IMR-90 (cell line): Measurements from ENCODE around the gene SPINT2. TPM values are rescaled to one million over a fixed set of nuclear protein-coding genes. Genes with fewer than 3 reads are reported as not detected.

Experiments used
- ATAC-seq: fragments of 200-7000 bp; cut with Tn5 transposase; 2 replicates; pipeline ENCODE4 v1.9.1; 2020; ENCODE audit warnings: low read depth, mild to moderate bottlenecking, moderate library complexity
- BruUV-seq: library from RNA; stranded (reverse); fragments of 400-500 nt; replicated peaks from 2 replicates; lab custom pipeline; 2021; lab: Mats Ljungman, UMichigan
- CTCF ChIA-PET: fragments of 300-600 bp; formaldehyde crosslinking; extraction: SDS; loops from one replicate; lab custom pipeline; 2021; ENCODE audit warnings: antibody characterized with exemption; lab: Yijun Ruan, JAX
- POLR2A ChIA-PET: fragments of 300-600 bp; sonication (Branson Sonifier 250); formaldehyde crosslinking; loops from one replicate; lab custom pipeline; 2022; ENCODE audit warnings: antibody characterized with exemption; ENCODE audit not compliant: unreplicated experiment; lab: Charles Lee
- DNase-seq: peaks from one replicate; pipeline ENCODE4 v3.0.0; 2013
- H2AFZ ChIP-seq: replicated peaks from 2 replicates; pipeline ENCODE3; 2013; ENCODE audit warnings: low read length, mild to moderate bottlenecking; ENCODE audit not compliant: poor library complexity
- H2AK5ac ChIP-seq: 2 replicates; pipeline ENCODE4 v1.6.1; 2013; ENCODE audit warnings: low read depth, low read length, inconsistent platforms
- H2AK9ac ChIP-seq: replicated peaks from 2 replicates; pipeline ENCODE3; 2013; ENCODE audit warnings: mild to moderate bottlenecking, low read depth, low read length, moderate library complexity; ENCODE audit not compliant: poor library complexity
- H2BK120ac ChIP-seq: 2 replicates; pipeline ENCODE4 v1.6.1; 2013; ENCODE audit warnings: low read depth, low read length, inconsistent platforms
- H2BK15ac ChIP-seq: 3 replicates; pipeline ENCODE4 v1.6.1; 2013; ENCODE audit warnings: low read depth, low read length, inconsistent platforms
- H2BK20ac ChIP-seq: 2 replicates; pipeline ENCODE4 v1.6.1; 2013; ENCODE audit warnings: low read depth, mild to moderate bottlenecking, inconsistent platforms, low read length, moderate library complexity
- H2BK5ac ChIP-seq: 2 replicates; pipeline ENCODE4 v1.6.1; 2013; ENCODE audit warnings: mild to moderate bottlenecking, low read depth, low read length, inconsistent platforms; ENCODE audit not compliant: poor library complexity, severe bottlenecking
- H3K14ac ChIP-seq: replicated peaks from 2 replicates; pipeline ENCODE4 v1.6.1; 2013; ENCODE audit warnings: low read depth, low read length, inconsistent platforms
- H3K18ac ChIP-seq: 2 replicates; pipeline ENCODE4 v1.6.1; 2013; ENCODE audit warnings: low read depth, low read length, control low read depth
- H3K23ac ChIP-seq: 2 replicates; pipeline ENCODE4 v1.6.1; 2013; ENCODE audit warnings: low read depth, low read length, inconsistent platforms
- H3K27ac ChIP-seq: 2 replicates; pipeline ENCODE4 v1.5.1; 2013; ENCODE audit warnings: mild to moderate bottlenecking, control low read depth, low read length; ENCODE audit not compliant: insufficient read depth
- H3K27me3 ChIP-seq: 2 replicates; pipeline ENCODE4 v1.6.1; 2013; ENCODE audit warnings: low read length; ENCODE audit not compliant: control insufficient read depth, insufficient read depth
- H3K36me3 ChIP-seq: 2 replicates; pipeline ENCODE4 v1.6.1; 2013; ENCODE audit warnings: low read length, mixed read lengths; ENCODE audit not compliant: control insufficient read depth, insufficient read depth
- H3K4ac ChIP-seq: 2 replicates; pipeline ENCODE4 v1.6.1; 2013; ENCODE audit warnings: low read depth, low read length, inconsistent platforms
- H3K4me1 ChIP-seq: 2 replicates; pipeline ENCODE4 v1.6.1; 2013; ENCODE audit warnings: low read length, mixed read lengths; ENCODE audit not compliant: control insufficient read depth, insufficient read depth
- H3K4me2 ChIP-seq: 2 replicates; pipeline ENCODE4 v1.6.1; 2013; ENCODE audit warnings: low read depth, mild to moderate bottlenecking, control low read depth, low read length, moderate library complexity
- H3K4me3 ChIP-seq: 2 replicates; pipeline ENCODE4 v1.5.1; 2013; ENCODE audit warnings: low read depth, mild to moderate bottlenecking, control low read depth, low read length, moderate library complexity; ENCODE audit not compliant: insufficient read depth
- H3K56ac ChIP-seq: 2 replicates; pipeline ENCODE4 v1.6.1; 2013; ENCODE audit warnings: low read length, inconsistent platforms; ENCODE audit not compliant: insufficient read depth; ENCODE audit errors: extremely low read depth
- H3K79me1 ChIP-seq, 2 experiments: 2 replicates each; pipeline ENCODE4 v1.6.1; 2013; ENCODE audit warnings: low read length in 2 of 2, inconsistent platforms in 1 of 2, low read depth in 1 of 2
- H3K9ac ChIP-seq: 2 replicates; pipeline ENCODE4 v1.6.1; 2013; ENCODE audit warnings: low read depth, low read length, control low read depth
- H3K9me1 ChIP-seq: 2 replicates; pipeline ENCODE4 v1.6.1; 2013; ENCODE audit warnings: low read length, inconsistent platforms; ENCODE audit not compliant: insufficient read depth
- H3K9me3 ChIP-seq: 2 replicates; pipeline ENCODE4 v1.6.1; 2013; ENCODE audit warnings: low read length; ENCODE audit not compliant: control insufficient read depth, insufficient read depth
- H4K20me1 ChIP-seq: 2 replicates; pipeline ENCODE4 v1.6.1; 2013; ENCODE audit warnings: low read length, inconsistent platforms; ENCODE audit not compliant: insufficient read depth
- H4K5ac ChIP-seq: 2 replicates; pipeline ENCODE4 v1.6.1; 2013; ENCODE audit warnings: mild to moderate bottlenecking, low read depth, low read length, control low read depth
- H4K8ac ChIP-seq, 2 experiments: 2 replicates each; pipeline ENCODE4 v1.6.1; 2013; ENCODE audit warnings: low read depth in 2 of 2, low read length in 2 of 2, control low read depth in 1 of 2, inconsistent platforms in 1 of 2
- H4K91ac ChIP-seq: 2 replicates; pipeline ENCODE4 v1.6.1; 2013; ENCODE audit warnings: low read depth, low read length, inconsistent platforms; ENCODE audit not compliant: insufficient read depth
- BHLHE40 ChIP-seq: fragments of 150-350 bp; IDR thresholded peaks from 2 replicates; pipeline ENCODE4 v1.6.1; 2016; ENCODE audit warnings: mild to moderate bottlenecking, low read depth, low read length
- CEBPB ChIP-seq: IDR thresholded peaks from 2 replicates; pipeline ENCODE4 v1.6.1; 2012; ENCODE audit warnings: low read depth, low read length, improper control_type of control experiment
- CHD1 ChIP-seq: IDR thresholded peaks from 2 replicates; pipeline ENCODE4 v1.6.1; 2012; ENCODE audit warnings: low read depth, low read length, improper control_type of control experiment
- CTCF ChIP-seq: conservative IDR thresholded peaks from 2 replicates; pipeline ENCODE4 v1.5.1; 2012; ENCODE audit warnings: mild to moderate bottlenecking, low read depth, low read length, improper control_type of control experiment
- RAD21 ChIP-seq: IDR thresholded peaks from 2 replicates; pipeline ENCODE4 v1.6.1; 2012; ENCODE audit warnings: low read length, improper control_type of control experiment
- RCOR1 ChIP-seq: IDR thresholded peaks from 2 replicates; pipeline ENCODE4 v1.6.1; 2012; ENCODE audit warnings: mild to moderate bottlenecking, low read length, improper control_type of control experiment; ENCODE audit not compliant: insufficient replicate concordance
- RFX5 ChIP-seq: IDR thresholded peaks from 2 replicates; pipeline ENCODE4 v1.8.0; 2012; ENCODE audit warnings: low read depth, mild to moderate bottlenecking, low read length, moderate library complexity
- SMC3 ChIP-seq: fragments of 150-350 bp; IDR thresholded peaks from 2 replicates; pipeline ENCODE4 v1.6.1; 2016; ENCODE audit warnings: low read depth, mild to moderate bottlenecking, antibody characterized with exemption, low read length, moderate library complexity
- WGBS, 2 experiments: methylation state at CpG; one replicate each; pipeline versions ENCODE4 v1.1.5 to v1.1.7; 2013; ENCODE audit warnings: missing lambda C conversion rate in 2 of 2; ENCODE audit not compliant: insufficient read length in 1 of 2; ENCODE audit errors: extremely low coverage in 2 of 2; 5-methylcytosine and 5-hydroxymethylcytosine counted together
- dilution Hi-C: fragments of 300-500 bp; cut with HindIII; formaldehyde crosslinking; loops from one replicate; pipeline ENCODE4 v1.14.3; 2018; ENCODE audit warnings: low sequenced_read_pairs; ENCODE audit not compliant: unreplicated experiment
- in situ Hi-C: fragments of 300-500 bp; cut with MboI; formaldehyde crosslinking; loops from 3 replicates; pipeline ENCODE4 v1.14.3; 2019; ENCODE audit warnings: low sequenced_read_pairs, inconsistent platforms, mixed read lengths
- intact Hi-C: fragments of 100-400 bp; cut with micrococcal nuclease; formaldehyde crosslinking; loops from 2 replicates; pipeline ENCODE4 v1.10.0; 2022
- polyA plus RNA-seq, 3 experiments: library from polyadenylated mRNA; depleted of rRNA; stranded (reverse); fragments of >200 nt; gene quantifications; 2 replicates each; pipeline ENCODE4 v1.2.3, GENCODE V29; 2012; ENCODE audit warnings: low replicate concordance in 1 of 3
- total RNA-seq: library from RNA; depleted of rRNA; stranded (reverse); fragments of >200 nt; gene quantifications from 2 replicates; pipeline ENCODE4 v1.2.3, GENCODE V29; 2012
- TF ChIP-seq, protein P1 (sequence below): fragments of 150-350 bp; IDR thresholded peaks from 2 replicates; pipeline ENCODE4 v1.6.1; 2016; ENCODE audit warnings: low read depth, mild to moderate bottlenecking, low read length, moderate library complexity, borderline replicate concordance

The SPINT2 gene
- total and polyA plus RNA-seq, 2 of the 4 experiments (the other 2 are of a cell fraction) = 0.54 to 1.2 TPM

DNA sequence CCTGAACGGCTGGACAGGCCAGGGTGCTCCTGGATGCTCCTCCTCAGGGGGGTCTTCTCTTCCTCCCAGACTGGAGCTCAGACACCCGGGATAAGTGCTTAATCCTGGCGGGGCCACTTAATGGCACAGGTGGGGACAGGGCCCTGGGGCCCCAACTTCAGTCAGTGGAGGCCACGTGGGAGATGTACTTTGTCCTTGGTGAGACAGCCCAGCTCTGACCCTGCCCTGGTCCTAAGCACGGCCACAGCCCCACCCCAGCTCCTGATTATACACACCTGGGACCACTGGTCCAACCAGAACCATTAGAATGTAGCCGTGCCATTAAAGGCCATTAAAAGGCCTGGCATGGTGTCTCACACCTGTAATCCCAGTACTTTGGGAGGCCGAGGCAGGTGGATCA is 16.0 kb upstream of the SPINT2 start:
- no peak overlapping the region for H4K5ac ChIP-seq
- no peak overlapping the region for H3K4ac ChIP-seq
- 100% methylated on average over 1 of the region's 7 CpGs; no CpG with 5 or more reads in 1 of the 2 experiments for WGBS, 2 experiments
- H2BK15ac ChIP-seq = no peak overlapping the region
- dilution Hi-C loops = no loop called here
- no peak overlapping the region for H3K14ac ChIP-seq
- no peak for ATAC-seq
- no peak overlapping the region for H2BK5ac ChIP-seq
- no peak overlapping the region for H3K9ac ChIP-seq
- intact Hi-C loops = no loop called here
- H3K9me3 ChIP-seq = no peaks in the 10 kb centered on the region
- H2BK120ac ChIP-seq = no peak overlapping the region
- no peak overlapping the region for H3K18ac ChIP-seq
- no TSS peak for BruUV-seq
- H2AK9ac ChIP-seq = no peak overlapping the region
- H3K23ac ChIP-seq = no peak overlapping the region
- H4K20me1 ChIP-seq = no peaks in the 10 kb centered on the region
- in situ Hi-C loops = loop anchor here (25.0 kb wide), 1 partner anchor 389 kb away; the partner anchor contains the start of gene ACTN4
- no peak overlapping the region for H4K8ac ChIP-seq
- ChIA-PET POLR2A (no interaction called here), CTCF (no interaction called here)
- H4K91ac ChIP-seq = no peak overlapping the region
- H3K9me1 ChIP-seq = peaks cover 3% of the 10 kb centered on the region; the same call in 1 of the 2 replicates
- no peak overlapping the region for H2BK20ac ChIP-seq
- H2AK5ac ChIP-seq = peak overlapping the region; percentile 70
- no peak for DNase-seq
- H3K4me2 ChIP-seq = no peak overlapping the region
- no peak overlapping the region for H3K27ac ChIP-seq
- H3K36me3 ChIP-seq = no peaks in the 10 kb centered on the region
- no peak overlapping the region for H3K4me3 ChIP-seq
- H3K56ac ChIP-seq = no peak overlapping the region
- H3K27me3 ChIP-seq = no peaks in the 10 kb centered on the region
- TF ChIP-seq BHLHE40 = no peak
- TF ChIP-seq, protein P1, sequence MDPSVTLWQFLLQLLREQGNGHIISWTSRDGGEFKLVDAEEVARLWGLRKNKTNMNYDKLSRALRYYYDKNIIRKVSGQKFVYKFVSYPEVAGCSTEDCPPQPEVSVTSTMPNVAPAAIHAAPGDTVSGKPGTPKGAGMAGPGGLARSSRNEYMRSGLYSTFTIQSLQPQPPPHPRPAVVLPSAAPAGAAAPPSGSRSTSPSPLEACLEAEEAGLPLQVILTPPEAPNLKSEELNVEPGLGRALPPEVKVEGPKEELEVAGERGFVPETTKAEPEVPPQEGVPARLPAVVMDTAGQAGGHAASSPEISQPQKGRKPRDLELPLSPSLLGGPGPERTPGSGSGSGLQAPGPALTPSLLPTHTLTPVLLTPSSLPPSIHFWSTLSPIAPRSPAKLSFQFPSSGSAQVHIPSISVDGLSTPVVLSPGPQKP = no peak
- no peak for TF ChIP-seq RCOR1
- TF ChIP-seq RAD21 = no peak
- no peak for TF ChIP-seq RFX5
- TF ChIP-seq CTCF = no peak
- no peak for TF ChIP-seq SMC3
- TF ChIP-seq CEBPB = no peak
- TF ChIP-seq CHD1 = no peak
- H3K79me1 ChIP-seq = no peaks in the 10 kb centered on the region
- peaks cover 30% of the 10 kb centered on the region for H3K4me1 ChIP-seq
- H2AFZ ChIP-seq = no peak overlapping the region
